MM.1S (cell line): ENCODE data around the gene DIP2C.

ENCODE experiments used
- EZH2 ChIP-seq: fragments of 300-600 bp; sonication (generic); optimal IDR thresholded peaks from 2 replicates; pipeline ENCODE3; 2017; ENCODE audit warnings: low read depth, mild to moderate bottlenecking, antibody characterized with exemption, low read length, mixed read lengths
- EZH2phosphoT487 ChIP-seq: fragments of 300-600 bp; sonication (generic); IDR thresholded peaks from 2 replicates; pipeline ENCODE4 v1.6.1; 2018; ENCODE audit warnings: antibody characterized with exemption, low read length
- TF ChIP-seq, protein P1 (sequence below): fragments of 300-600 bp; sonication (generic); IDR thresholded peaks from 2 replicates; pipeline ENCODE4 v1.5.1; 2016; ENCODE audit warnings: antibody characterized with exemption, low read length, mixed read lengths

DNA sequence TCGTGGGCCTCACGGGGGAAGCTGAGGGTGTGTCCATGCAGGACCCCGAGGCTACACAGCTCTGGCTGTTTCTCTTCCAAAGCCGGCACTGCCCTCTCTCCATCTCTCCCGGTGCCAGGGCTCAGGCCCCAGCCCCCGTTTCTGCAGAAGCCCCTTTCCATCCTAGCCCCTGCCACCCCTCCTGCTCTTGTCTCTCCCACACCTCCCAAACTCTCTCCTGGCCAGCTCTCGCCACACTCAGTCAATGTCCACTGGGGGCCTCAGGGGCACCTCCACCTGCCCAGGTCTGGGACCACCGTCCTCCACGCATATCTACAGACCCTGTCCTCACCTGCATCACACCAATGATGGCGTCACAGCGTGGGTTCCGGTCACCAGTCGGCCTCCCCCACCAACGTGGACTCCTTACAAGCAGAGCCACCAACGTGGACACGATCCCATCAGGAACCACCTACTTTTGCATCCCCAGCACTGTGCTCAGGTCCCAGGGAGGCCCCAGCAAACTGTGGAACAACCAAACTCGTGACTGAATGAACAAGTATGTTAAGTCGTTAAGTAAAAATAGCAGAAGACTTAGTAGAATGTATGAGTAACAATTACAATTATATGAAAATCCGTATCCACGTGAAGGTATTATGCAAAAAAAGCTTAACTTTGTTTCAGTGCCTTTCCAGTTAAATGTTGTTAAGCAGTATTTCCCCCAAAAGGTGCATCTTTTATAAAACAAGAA is 38.4 kb downstream of the DIP2C start:
- TF ChIP-seq, protein P1, sequence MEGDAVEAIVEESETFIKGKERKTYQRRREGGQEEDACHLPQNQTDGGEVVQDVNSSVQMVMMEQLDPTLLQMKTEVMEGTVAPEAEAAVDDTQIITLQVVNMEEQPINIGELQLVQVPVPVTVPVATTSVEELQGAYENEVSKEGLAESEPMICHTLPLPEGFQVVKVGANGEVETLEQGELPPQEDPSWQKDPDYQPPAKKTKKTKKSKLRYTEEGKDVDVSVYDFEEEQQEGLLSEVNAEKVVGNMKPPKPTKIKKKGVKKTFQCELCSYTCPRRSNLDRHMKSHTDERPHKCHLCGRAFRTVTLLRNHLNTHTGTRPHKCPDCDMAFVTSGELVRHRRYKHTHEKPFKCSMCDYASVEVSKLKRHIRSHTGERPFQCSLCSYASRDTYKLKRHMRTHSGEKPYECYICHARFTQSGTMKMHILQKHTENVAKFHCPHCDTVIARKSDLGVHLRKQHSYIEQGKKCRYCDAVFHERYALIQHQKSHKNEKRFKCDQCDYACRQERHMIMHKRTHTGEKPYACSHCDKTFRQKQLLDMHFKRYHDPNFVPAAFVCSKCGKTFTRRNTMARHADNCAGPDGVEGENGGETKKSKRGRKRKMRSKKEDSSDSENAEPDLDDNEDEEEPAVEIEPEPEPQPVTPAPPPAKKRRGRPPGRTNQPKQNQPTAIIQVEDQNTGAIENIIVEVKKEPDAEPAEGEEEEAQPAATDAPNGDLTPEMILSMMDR = no peak
- TF ChIP-seq EZH2phosphoT487 (no peak), EZH2 (no peak)
